8988T (cell line): ENCODE data around the gene ITGA7.

Source experiments
- DNase-seq: peaks from one replicate; pipeline ENCODE4 v3.0.0; 2011

The ITGA7 gene

GRCh38 chr12:55707841-55708694, at the start of gene ITGA7:
Gene ITGA7, minus strand, starts transcription at chr12:55707904. Its CDS starts 222 bp downstream, at chr12:55707682.
- DNase-seq, result peak; percentile 79

- DNase-seq, result no peak
Observed at GRCh38 chr12:55755246-55755645, 47.5 kb upstream of the ITGA7 start.

GRCh38 chr12:55748230-55748993, 40.7 kb upstream of the ITGA7 start:
- no peak for DNase-seq

GRCh38 chr12:55746913-55747231, 39.2 kb upstream of the ITGA7 start:
- DNase-seq, result no peak

- no peak for DNase-seq
Observed at GRCh38 chr12:55746174-55746912, 38.6 kb upstream of the ITGA7 start.

- no peak for DNase-seq
Observed at GRCh38 chr12:55745361-55746173, 37.9 kb upstream of the ITGA7 start.

- no peak for DNase-seq
Observed at GRCh38 chr12:55744340-55745030, 36.8 kb upstream of the ITGA7 start.

- peak; percentile 81 for DNase-seq
Observed at GRCh38 chr12:55743406-55744339, 36.0 kb upstream of the ITGA7 start.

- DNase-seq, result peak; percentile 96
Observed at GRCh38 chr12:55742719-55743405, 35.2 kb upstream of the ITGA7 start, which contains the start of gene GDF11. Gene GDF11, plus strand, starts transcription at chr12:55743122. Its CDS starts 195 bp downstream, at chr12:55743317.

GRCh38 chr12:55741931-55742680, 34.4 kb upstream of the ITGA7 start:
- DNase-seq, result no peak

- DNase-seq, result no peak
Observed at GRCh38 chr12:55739025-55739378, 31.3 kb upstream of the ITGA7 start.

- no peak for DNase-seq
Observed at GRCh38 chr12:55738123-55739024, 30.7 kb upstream of the ITGA7 start.

- DNase-seq, result no peak
Observed at GRCh38 chr12:55737581-55738122, 29.9 kb upstream of the ITGA7 start.

GRCh38 chr12:55736780-55737580, 29.3 kb upstream of the ITGA7 start:
- DNase-seq, result peak; percentile 64

- DNase-seq, result no peak
Observed at GRCh38 chr12:55736076-55736475, 28.4 kb upstream of the ITGA7 start.

GRCh38 chr12:55734595-55734994, 26.9 kb upstream of the ITGA7 start:
- no peak for DNase-seq

GRCh38 chr12:55733858-55734257, 26.2 kb upstream of the ITGA7 start:
- no peak for DNase-seq
